Esophagus squamous epithelium (tissue), 4 donors: Measurements from ENCODE around the gene SYTL5.

Experiments used
- POLR2A ChIP-seq, 4 donors: fragments of 450-650 bp; IDR thresholded peaks; one replicate each; pipeline ENCODE4 v1.6.1; 2017; ENCODE audit warnings: antibody characterized with exemption in 4 of 4, mild to moderate bottlenecking in 4 of 4, moderate library complexity in 3 of 4
- TF ChIP-seq, protein P1 (sequence below), 6 experiments: fragments of 450-650 bp in 4 of 6; fragments of 200-600 bp in 2 of 6; sonication (generic) in 2 of 6; IDR thresholded peaks; one replicate each; pipeline ENCODE4 v1.5.1; 2016 to 2019; ENCODE audit warnings: antibody characterized with exemption in 6 of 6, mild to moderate bottlenecking in 4 of 6, moderate library complexity in 4 of 6

DNA sequence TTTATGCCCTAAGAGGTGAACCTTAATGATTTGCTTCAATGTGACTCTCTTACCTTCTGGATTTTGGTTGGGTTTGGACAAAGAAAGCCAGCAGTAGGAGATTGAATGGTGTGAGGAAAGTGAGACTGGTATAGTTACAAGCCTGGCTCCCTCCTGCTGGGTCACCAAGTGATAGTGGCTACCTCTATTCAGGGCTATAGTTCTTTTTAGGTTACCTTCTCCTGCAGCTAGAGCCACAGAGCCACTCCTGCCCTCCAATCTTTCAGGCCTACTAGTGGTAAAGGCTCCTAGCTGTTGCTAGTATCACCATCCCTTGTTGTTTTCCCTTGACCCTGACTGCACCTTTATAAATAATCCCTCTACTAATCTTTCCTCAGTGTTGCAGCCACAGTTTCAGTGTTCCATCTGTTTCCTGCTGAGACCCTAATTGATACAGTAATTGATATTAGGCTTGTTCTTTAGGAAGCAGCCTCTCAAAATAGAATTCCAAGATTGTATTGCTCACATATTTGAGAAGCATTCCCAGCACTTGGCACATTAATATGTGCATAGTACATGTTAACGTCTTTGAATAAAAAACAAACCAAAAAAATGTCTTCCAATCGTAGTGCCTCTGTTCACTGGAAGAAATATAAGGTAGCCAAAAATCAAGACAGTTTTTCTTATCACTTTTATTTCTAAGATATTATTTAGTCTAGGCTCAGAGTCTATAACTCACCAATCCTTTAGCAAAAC is 132.0 kb downstream of the SYTL5 start:
- TF ChIP-seq, protein P1, sequence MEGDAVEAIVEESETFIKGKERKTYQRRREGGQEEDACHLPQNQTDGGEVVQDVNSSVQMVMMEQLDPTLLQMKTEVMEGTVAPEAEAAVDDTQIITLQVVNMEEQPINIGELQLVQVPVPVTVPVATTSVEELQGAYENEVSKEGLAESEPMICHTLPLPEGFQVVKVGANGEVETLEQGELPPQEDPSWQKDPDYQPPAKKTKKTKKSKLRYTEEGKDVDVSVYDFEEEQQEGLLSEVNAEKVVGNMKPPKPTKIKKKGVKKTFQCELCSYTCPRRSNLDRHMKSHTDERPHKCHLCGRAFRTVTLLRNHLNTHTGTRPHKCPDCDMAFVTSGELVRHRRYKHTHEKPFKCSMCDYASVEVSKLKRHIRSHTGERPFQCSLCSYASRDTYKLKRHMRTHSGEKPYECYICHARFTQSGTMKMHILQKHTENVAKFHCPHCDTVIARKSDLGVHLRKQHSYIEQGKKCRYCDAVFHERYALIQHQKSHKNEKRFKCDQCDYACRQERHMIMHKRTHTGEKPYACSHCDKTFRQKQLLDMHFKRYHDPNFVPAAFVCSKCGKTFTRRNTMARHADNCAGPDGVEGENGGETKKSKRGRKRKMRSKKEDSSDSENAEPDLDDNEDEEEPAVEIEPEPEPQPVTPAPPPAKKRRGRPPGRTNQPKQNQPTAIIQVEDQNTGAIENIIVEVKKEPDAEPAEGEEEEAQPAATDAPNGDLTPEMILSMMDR (IDR thresholded peaks at IDR 0.05): no peak
- no peak for TF ChIP-seq POLR2A (IDR thresholded peaks at IDR 0.05)
